ENCODE measurements around the gene NDFIP1. TPM values are rescaled to one million over a fixed set of nuclear protein-coding genes. Genes with fewer than 3 reads are reported as not detected.

NDFIP1 gene
- total and polyA plus RNA-seq, 2 experiments from 2014 or later, result 55.2 to 75.3 TPM

GRCh38 chr5:142073362-142073988 lies 35.1 kb upstream of the NDFIP1 start:
- Histone ChIP-seq H3K27me3 (replicated peaks; ENCODE audit: insufficient read depth) (peaks cover 13% of the 10 kb centered on the region; the same call in 1 of the 2 replicates), H3K9me3 (ENCODE audit: low read depth) (no peaks in the 10 kb centered on the region), H3K36me3 (ENCODE audit: low read depth) (no peaks in the 10 kb centered on the region), H3K9me2 (ENCODE audit: insufficient read depth) (no peaks in the 10 kb centered on the region), H3K4me1 (ENCODE audit: insufficient read depth) (no peaks in the 10 kb centered on the region), H3K79me2 (ENCODE audit: insufficient read depth) (no peaks in the 10 kb centered on the region), H3K4me3 (no peak overlapping the region), H3K27ac (no peak overlapping the region), H4K20me1 (ENCODE audit: insufficient read depth) (no peaks in the 10 kb centered on the region), H2AFZ (no peak overlapping the region), H3F3A (ENCODE audit: insufficient read depth) (no peaks in the 10 kb centered on the region), H3K9ac (no peak overlapping the region), H3K4me2 (ENCODE audit: unreplicated experiment) (no peak overlapping the region)
- in situ Hi-C loops (cut with MboI), result no loop called here
- TF ChIP-seq EZH2phosphoT487 (IDR thresholded peaks at IDR 0.05; ENCODE audit: insufficient read depth, low read depth) (no peak), EZH2 (IDR thresholded peaks at IDR 0.05; ENCODE audit: insufficient read depth, poor library complexity, severe bottlenecking) (no peak)
- DNase-seq, result peak; percentile 26
- 54 to 64% methylated on average over 2 of the region's 2 CpGs for WGBS, 2 experiments (ENCODE audit: low coverage in 1 of 2, low lambda C conversion rate in 2 of 2, missing lambda C conversion rate in 2 of 2)

- no peak for TF ChIP-seq EZH2 (IDR thresholded peaks at IDR 0.05; ENCODE audit: insufficient read depth, poor library complexity, severe bottlenecking)
- no peak for TF ChIP-seq EZH2phosphoT487 (IDR thresholded peaks at IDR 0.05; ENCODE audit: insufficient read depth, low read depth)
- Histone ChIP-seq H4K20me1 (ENCODE audit: insufficient read depth) (no peaks in the 10 kb centered on the region), H3K27ac (no peak overlapping the region), H3K79me2 (ENCODE audit: insufficient read depth) (no peaks in the 10 kb centered on the region), H2AFZ (no peak overlapping the region), H3K9me3 (ENCODE audit: low read depth) (no peaks in the 10 kb centered on the region), H3K27me3 (replicated peaks; ENCODE audit: insufficient read depth) (peaks cover 13% of the 10 kb centered on the region; the same call in 1 of the 2 replicates), H3K4me1 (ENCODE audit: insufficient read depth) (no peaks in the 10 kb centered on the region), H3F3A (ENCODE audit: insufficient read depth) (no peaks in the 10 kb centered on the region), H3K9me2 (ENCODE audit: insufficient read depth) (no peaks in the 10 kb centered on the region), H3K4me3 (no peak overlapping the region), H3K9ac (no peak overlapping the region), H3K36me3 (ENCODE audit: low read depth) (no peaks in the 10 kb centered on the region), H3K4me2 (ENCODE audit: unreplicated experiment) (no peak overlapping the region)
- peak; percentile 24 for DNase-seq
- in situ Hi-C loops (cut with MboI), result no loop called here
- 48 to 59% methylated on average over 2 of the region's 2 CpGs for WGBS, 2 experiments (ENCODE audit: low coverage in 1 of 2, low lambda C conversion rate in 2 of 2, missing lambda C conversion rate in 2 of 2)
These were observed 34.6 kb upstream of the NDFIP1 start for GRCh38 chr5:142074006-142074405.

GRCh38 chr5:142078221-142078620 lies 30.4 kb upstream of the NDFIP1 start:
- Histone ChIP-seq H3K79me2 (ENCODE audit: insufficient read depth) (no peaks in the 10 kb centered on the region), H4K20me1 (ENCODE audit: insufficient read depth) (no peaks in the 10 kb centered on the region), H3K9me2 (ENCODE audit: insufficient read depth) (no peaks in the 10 kb centered on the region), H2AFZ (no peak overlapping the region), H3K4me1 (ENCODE audit: insufficient read depth) (no peaks in the 10 kb centered on the region), H3K27me3 (replicated peaks; ENCODE audit: insufficient read depth) (peaks cover 17% of the 10 kb centered on the region; the same call in 1 of the 2 replicates), H3K9ac (no peak overlapping the region), H3K36me3 (ENCODE audit: low read depth) (no peaks in the 10 kb centered on the region), H3K4me2 (ENCODE audit: unreplicated experiment) (no peak overlapping the region), H3K27ac (no peak overlapping the region), H3F3A (ENCODE audit: insufficient read depth) (no peaks in the 10 kb centered on the region), H3K9me3 (ENCODE audit: low read depth) (no peaks in the 10 kb centered on the region), H3K4me3 (no peak overlapping the region)
- TF ChIP-seq EZH2 (IDR thresholded peaks at IDR 0.05; ENCODE audit: insufficient read depth, poor library complexity, severe bottlenecking) (no peak), EZH2phosphoT487 (IDR thresholded peaks at IDR 0.05; ENCODE audit: insufficient read depth, low read depth) (no peak)
- WGBS, 2 experiments (ENCODE audit: low coverage in 1 of 2, low lambda C conversion rate in 2 of 2, missing lambda C conversion rate in 2 of 2), result 67 to 74% methylated on average over 3 of the region's 3 CpGs
- no peak for DNase-seq
- in situ Hi-C loops (cut with MboI), result no loop called here

- WGBS, 2 experiments (ENCODE audit: low coverage in 1 of 2, low lambda C conversion rate in 2 of 2, missing lambda C conversion rate in 2 of 2), result 74 to 78% methylated on average over 1 of the region's 1 CpG
- no peaks in the 10 kb centered on the region for H3F3A ChIP-seq (ENCODE audit: insufficient read depth)
- H3K9ac ChIP-seq, result no peak overlapping the region
- no peak overlapping the region for H3K27ac ChIP-seq
- in situ Hi-C loops (cut with MboI), result no loop called here
- H2AFZ ChIP-seq, result no peak overlapping the region
- H3K36me3 ChIP-seq (ENCODE audit: low read depth), result no peaks in the 10 kb centered on the region
- no peaks in the 10 kb centered on the region for H3K4me1 ChIP-seq (ENCODE audit: insufficient read depth)
- DNase-seq, result no peak
- H3K4me3 ChIP-seq, result no peak overlapping the region
- H4K20me1 ChIP-seq (ENCODE audit: insufficient read depth), result no peaks in the 10 kb centered on the region
- H3K9me3 ChIP-seq (ENCODE audit: low read depth), result no peaks in the 10 kb centered on the region
- H3K4me2 ChIP-seq (ENCODE audit: unreplicated experiment), result no peak overlapping the region
- TF ChIP-seq EZH2 (IDR thresholded peaks at IDR 0.05; ENCODE audit: insufficient read depth, poor library complexity, severe bottlenecking) (no peak), EZH2phosphoT487 (IDR thresholded peaks at IDR 0.05; ENCODE audit: insufficient read depth, low read depth) (no peak)
- no peaks in the 10 kb centered on the region for H3K9me2 ChIP-seq (ENCODE audit: insufficient read depth)
- peaks cover 17% of the 10 kb centered on the region; the same call in 1 of the 2 replicates for H3K27me3 ChIP-seq (replicated peaks; ENCODE audit: insufficient read depth)
- H3K79me2 ChIP-seq (ENCODE audit: insufficient read depth), result no peaks in the 10 kb centered on the region
These were observed 29.9 kb upstream of the NDFIP1 start for GRCh38 chr5:142078706-142079105.
